ENCODE measurements around the gene DOCK6.

The DOCK6 gene

DNA sequence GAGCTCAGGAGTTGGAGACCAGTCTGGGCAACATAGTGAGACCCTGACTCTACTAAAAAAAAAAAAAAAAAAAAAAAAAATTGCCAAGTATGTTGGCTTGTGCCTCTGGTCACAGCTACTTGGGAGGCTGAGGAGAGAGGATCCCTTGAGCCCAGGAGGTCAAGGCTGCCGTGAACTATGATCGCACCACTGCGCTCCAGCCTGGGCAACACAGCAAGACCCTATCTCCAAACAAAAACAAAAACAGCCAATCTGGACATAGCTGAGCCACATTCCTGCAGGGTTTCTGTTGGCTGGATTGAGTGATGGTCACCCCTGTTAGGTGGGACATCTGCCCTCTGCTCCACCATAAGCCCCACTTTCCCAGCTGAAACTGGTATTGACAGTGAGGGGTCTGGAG lies 36.5 kb downstream of the DOCK6 start:
- no peak for DNase-seq

DNA sequence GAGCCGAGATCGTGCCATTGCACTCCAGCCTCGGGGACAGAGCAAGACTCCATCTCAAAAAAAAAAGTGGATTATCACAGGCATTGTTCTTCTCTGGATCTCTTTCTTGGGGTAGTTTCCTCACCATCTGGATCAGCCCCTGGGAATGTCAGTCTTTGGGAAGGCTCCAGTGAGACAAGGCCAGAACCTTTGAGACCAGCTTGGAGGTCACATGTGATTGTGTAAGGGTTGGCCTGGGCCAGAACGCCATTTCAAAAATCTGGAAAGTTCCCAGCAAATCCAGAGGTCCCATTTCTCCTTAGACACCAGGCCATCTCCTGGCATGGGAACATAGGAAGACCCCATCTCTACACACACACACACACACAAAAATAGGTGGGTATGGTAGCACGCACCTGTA lies 37.2 kb downstream of the DOCK6 start:
- DNase-seq, result no peak

DNA sequence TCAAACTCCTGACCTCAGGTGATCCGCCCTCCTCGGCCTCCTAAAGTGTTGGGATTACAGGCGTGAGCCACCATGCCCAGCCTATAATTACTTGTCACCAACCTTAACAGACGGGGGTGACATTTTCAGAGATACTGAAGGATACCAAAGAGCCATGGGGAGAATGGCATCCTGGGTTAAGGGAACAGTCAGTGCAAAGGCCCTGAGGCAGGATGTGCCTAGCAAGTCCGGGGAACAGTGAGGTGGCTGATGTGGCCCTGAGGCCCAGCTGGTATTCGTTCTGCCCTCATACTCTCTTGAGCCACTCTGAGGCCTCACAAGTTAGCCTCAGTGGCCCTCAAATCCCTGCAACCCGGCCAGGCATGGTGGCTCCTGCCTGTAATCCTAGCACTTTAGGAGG lies 37.9 kb downstream of the DOCK6 start:
- no peak for DNase-seq

DNA sequence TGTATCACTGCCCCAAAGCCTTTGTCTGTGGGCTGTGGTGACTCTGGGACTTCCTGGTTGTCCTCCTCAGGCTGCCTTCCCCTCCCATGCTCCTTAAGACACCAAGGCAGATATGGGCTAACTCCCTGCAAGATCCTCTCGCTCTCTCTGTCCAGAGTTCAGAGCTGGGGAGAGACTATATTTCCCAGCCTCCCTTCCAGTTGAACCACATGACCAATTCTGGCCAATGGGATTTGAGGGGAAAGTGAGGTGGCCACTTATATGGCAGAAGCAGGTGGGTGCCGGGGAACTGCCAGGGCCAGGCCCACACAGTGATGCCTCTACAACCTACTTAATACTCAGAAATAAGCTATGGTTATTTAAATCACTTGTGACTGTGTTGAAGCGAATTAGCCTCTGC lies 39.1 kb downstream of the DOCK6 start:
- no peak for DNase-seq

DNA sequence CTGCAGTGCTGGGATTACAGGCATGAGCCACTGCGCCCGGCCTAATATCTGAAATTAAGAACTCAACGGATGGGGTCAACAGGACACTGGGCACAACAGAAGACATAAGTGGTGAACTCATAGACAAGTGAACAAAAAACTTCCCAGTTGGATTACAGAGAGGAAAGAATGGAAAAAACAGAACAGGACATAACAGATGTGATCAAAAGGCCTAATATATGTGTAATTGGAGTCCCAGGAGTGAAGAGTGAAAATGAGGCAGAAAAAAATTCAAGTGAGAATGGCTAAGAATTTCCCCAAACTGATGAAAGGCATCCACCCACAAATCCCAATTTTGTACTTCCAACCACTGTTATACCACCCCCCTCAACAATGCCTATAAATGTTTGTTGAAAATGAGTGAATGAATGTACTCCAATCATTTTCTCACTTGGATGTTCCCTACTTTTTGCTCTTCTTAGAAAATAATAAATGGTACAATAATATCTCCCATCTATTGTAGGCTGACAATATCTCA lies 41.2 kb downstream of the DOCK6 start:
- no peak for DNase-seq

DNA sequence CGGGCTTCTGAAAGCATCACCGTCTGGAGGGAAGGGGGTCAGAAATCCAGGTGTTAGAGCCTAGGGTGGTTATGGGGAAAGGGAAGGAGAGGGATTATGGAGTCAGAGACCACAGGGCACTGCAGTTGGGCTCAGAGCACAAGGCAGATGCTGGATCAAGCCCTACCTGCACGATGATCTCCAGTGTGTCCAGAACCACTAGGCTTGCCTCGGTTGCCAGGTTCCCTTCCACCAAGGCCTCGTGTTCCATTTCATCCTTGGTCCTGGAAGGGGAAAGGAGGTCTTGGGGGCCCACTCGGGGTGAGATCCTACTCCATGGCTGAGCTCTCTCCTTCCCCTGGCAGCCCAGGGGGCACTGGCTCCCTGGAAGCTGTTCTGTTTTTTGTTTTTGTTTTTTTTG lies 47.9 kb downstream of the DOCK6 start:
- no peak for DNase-seq

DNA sequence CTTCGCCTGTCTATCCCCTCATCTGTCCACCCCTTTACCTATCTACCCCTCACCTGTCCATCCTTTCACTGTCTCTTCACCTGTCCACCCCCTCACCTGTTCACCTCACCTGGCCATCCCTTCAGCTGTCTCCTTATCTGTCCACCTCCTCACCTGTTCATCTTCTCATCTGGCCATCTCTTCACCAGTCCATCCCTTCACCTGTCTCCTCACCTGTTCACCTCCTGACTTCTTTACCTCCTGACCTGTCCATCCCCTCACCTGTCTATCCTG lies 51.7 kb downstream of the DOCK6 start:
- DNase-seq, result no peak

DNA sequence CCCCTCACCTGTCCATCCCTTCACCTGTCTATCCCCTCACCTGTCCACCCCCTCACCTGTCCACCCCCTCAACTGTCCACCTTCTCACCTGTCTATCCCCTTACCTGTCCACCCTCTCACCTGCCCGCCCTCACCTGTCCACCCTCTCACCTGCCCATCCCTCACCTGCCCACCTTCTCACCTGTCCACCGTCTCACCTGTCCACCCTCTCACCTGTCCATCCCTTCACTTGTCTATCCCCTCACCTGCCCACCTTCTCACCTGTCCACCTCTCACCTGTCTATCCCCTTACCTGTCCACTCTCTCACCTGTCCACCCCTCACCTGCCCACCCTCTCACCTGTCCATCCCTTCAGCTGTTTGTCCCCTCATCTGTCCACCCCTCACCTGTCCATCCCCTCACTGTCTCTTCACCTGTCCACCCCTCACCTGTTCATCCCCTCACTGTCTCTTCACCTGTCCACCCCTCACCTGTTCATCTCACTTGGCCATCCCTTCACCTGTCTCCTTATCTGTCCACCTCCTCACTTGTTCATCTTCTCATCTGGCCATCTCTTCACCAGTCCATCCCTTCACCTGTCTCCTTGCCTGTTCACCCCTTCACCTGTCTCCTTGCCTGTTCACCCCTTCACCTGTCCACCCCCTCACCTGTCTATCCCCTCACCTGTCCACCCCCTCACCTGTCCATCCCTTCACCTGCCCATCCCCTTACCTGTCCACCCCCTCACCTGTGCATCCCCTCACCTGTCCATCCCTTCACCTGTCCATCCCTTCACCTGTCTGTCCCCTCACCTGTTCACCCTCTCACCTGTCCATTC lies 52.3 kb downstream of the DOCK6 start:
- DNase-seq, result no peak

DNA sequence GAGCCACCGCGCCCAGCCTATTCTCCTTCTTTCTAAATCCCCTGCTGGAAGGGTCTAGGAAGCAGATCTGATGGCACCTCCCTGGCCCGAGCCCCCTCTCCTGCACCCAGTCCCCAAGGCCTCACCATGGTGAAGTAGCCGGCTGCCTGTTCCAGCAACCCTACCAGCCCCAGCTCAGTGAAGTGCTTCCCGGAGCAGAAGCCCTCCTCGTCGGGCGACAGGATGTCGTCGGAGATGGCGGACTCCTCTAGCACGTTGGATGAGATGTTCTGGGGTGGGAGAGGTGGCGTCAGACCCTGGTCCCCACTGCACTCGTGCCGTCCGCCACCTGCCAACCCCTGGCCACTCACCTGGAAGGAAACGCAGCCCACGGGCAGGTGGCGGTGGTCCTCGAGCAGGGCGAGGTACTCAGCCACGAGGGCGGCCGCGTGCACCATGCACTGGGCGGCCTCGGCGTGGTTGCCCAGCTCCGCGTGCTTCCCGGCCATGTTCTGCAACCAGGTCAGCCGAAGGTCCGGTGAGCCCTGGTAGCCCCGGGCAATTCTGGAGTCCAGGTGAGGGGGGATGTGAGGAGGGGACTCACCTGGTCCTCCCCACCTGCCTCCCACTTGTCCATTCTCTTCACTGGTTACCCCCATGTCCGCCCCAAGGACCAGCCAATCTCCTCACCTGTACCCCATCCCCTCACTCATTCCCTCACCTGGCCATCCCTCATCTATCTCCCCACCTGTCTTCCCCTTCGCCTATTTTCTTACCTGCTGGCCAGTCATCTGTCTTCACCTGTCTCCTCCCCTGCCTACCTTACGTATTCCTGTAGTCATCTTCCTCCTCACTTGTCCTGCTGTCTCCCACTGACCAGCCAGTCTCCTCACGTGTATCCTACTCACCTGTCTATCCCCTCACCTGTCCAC lies 53.5 kb downstream of the DOCK6 start:
- no peak for DNase-seq

DNA sequence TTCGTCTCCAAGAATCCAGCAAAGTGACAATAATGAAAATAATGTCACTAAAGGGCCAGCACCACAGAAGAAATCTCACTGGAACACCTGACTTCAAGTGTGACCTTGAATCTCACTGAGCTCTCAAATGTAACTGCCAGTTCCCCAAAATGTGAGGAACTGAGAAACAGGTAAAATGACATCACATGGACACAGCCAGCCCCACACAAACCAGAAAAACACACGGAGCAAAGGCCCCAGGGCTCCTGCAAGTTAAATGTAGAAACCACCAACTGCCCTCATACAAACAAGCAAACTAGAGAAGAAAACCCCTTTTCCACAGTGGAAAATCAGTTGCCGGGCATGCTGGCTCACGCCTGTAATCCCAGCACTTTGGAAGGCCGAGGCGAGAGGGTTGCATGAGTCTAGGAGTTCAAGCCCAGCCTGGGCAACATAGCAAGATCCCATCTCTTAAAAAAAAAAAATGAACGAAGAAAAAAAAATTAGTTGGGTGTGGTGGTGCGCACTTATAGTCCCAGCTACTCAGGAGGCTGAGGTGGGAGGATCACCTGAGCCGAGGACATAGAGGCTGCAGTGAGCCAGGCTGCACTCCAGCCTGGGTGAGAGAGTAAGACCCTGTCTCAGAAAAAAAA lies 56.3 kb downstream of the DOCK6 start:
- DNase-seq, result no peak

DNA sequence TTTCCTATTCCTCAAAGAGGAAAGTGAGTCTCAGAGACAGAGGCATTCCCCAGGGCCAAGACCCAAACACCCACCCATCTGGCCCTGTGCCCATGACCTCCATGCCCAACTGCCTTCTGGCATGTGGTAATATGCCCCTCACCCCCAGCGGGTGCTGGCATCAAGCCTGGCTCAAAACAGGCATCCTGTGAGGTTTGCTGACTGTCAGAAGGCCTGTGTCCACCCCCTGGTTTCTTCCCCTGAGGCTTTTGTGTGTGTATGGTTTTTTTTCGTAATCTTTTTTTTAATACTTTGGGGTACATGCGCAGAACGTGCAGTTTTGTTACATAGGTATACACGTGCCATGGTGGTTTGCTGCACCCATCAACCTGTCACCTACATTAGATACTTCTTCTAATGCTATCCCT lies 57.4 kb downstream of the DOCK6 start:
- peak in 1 of 56 donors; percentile 17 for DNase-seq

DNA sequence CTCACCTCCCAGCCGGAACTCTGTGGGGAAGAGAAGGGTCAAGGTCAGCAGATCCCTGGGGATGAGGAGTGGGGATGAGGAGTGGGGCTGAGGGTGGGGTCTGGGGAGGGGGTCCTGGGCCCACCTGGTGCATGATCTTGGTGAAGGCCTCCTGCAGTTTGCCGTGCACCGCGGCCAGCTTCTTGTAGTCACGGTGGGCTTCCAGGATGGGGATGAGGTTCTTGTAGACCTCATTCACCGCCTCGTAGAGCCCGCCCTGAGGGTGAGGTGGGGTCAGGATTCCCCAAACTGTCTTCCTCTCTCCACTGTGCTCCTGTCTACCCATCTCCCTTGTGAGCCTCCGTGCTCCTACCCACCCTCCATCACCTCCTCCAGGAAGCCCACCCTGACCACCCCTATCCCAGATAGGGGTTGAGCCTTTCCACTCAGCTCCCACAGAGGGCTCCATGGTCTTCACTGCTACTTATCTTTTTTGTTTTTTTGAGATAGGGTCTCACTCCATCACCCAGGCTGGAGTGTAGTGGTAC lies 58.2 kb downstream of the DOCK6 start:
- DNase-seq, result no peak

DNA sequence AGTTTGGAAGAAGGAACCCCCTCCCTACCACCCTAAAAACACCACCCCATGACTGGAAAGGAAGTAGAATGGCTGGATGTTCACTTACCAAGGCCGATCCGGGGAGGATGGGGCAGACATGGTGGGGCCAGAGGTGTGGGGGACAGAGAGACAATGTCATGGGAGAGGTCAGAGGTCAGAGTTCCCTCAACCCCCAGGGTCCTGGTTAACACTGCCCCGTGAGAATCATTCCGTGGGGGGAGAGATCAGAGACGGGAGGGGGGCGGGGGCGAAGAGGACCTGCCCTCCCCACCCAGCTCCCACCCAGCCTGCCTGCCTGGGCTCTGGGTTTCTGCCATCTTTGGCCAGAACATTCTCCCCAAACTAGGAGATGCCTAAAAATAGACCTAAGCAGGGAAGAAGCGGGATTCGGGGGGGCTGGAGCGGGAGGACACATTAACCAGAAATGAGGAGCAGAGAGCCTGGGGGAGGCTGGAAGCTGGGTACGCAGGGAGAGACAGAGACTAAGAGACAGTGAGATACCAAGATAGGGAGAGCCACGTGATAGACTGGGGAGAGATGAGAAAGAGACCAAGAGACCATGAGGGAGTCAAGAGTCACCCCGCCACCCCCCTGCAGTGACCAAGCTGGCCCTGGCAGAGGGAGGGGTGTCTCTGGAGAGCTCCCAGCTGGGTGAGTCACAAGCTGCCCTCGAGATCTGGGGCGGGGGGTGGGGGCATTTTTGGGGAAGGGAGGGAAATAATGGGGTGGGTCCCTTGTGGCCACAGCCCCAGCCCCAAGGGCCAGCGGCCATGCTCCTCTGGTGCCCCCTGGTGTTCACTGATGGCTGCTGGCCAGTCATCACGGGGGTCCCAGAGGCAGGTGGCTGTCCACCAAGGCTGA lies 58.9 kb downstream of the DOCK6 start:
- peak in 46 of 56 donors; percentile 5 to 82 (median 34) for DNase-seq

DNA sequence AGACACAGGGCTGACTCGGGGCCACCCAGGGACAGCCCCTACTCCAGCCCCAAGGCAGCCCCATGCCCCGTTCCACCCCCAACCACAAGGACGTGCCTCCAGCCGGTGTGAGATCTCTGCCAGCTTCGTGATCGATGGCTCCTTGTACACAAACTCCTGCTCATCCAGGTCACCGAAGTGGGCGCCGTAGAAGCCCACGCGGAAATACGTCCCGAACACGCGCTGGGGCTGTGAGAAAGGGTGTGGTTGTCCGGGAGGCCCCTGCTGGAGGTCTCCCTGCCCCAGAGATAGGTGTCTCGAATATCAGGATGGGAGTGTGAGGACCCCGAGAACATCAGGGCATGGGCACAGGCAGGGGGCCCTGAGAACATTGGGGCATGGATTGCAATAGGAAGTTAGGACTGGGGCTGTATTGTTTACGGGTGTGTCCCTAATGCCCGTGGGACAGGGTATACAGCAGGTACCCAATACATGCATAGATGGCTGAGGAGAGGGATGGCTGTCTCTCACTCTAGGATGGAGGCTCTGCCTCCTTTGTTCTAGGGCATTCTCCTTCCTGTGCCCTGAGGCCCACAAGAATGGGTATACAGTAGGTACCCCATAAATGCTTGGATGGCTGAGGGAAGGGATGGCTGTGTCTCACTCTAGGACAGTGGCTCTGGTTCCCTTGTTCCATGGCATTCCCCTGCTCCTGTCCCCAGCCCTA lies 59.7 kb downstream of the DOCK6 start:
- DNase-seq, result no peak

DNA sequence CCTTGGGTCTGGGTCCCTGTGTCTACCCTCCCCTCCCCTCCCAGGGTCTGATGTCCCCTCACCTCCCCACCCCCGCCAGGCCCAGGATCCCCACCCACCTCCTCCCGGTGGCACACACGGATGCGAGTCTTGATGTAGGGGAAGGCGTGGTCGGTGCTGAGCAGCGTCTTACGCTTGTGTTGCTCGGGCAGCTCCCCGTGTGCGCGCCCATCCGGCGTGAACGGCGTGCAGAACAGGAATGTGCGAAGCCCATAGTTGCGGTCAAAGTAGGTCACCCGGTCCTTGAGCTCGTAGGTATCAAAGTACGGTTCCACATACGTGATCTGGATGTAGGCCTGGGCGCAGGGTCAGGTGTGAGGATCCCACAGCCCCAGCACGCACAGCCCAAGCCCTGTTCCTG lies 60.5 kb downstream of the DOCK6 start:
- no peak for DNase-seq

DNA sequence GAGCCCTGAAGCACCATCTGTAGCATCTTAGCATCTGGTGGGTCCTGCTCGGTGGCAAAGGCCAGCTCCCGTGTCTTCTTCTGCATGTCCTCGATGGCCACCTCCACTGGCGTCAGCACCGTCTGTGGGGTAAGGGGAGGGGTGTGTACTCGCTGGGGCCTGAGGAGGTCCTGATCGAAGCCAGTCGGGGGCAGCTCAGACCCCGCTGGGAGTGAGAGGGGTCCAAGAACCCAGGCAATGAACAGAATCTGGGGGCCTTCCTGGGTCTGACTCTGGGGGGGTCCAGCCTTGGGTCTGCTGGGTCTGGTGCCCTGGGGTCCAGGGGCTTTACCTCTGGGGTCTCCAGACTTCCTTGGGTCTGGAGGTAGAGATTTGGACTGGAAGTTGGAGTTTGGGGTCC lies 61.4 kb downstream of the DOCK6 start:
- no peak for DNase-seq

DNA sequence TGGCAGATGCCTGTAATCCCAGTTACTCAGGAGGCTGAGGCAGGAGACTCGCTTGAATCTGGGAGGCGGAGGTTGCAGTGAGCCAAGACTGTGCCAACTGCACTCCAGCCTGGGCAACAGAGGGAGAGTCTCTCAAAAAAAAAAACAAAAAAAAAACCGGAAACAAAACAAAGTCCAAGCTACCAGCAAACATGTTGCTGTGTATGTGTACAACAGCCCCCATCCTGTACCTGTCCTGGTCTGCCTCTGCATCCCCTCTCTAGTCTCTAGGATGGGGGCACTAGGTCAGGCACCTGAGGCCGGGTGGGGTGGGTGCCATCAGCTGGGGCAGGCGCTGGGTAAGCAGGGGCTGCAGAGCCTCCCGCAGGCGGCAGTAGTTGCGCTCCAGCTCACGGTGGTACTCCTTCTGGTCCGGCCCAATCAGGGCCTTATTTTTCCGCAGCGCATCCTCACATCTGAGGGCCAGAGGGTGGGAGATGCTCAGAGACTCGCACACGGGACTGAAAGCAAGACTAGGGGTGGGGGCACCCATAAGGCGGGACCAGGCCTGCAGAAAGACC lies 62.2 kb downstream of the DOCK6 start:
- DNase-seq, result no peak

DNA sequence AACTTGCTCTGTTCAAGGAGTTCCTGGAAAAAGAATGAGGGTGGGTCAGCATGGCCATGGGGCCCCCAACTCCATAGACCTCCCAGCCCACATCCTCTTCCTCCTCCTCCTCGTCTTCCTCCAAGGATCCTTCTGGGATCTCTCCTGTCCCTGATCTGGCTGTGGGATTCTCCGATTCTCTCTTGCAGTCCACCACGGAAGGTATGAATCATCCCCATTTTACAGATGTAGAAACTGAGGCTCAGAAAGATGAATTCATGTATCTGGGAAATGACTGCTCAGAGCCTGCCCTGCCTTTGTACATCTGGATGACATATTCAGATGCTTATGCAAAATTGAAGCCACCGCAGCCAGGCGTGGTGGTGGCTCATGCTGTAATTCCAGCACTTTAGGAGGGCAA lies 62.8 kb downstream of the DOCK6 start:
- no peak for DNase-seq

DNA sequence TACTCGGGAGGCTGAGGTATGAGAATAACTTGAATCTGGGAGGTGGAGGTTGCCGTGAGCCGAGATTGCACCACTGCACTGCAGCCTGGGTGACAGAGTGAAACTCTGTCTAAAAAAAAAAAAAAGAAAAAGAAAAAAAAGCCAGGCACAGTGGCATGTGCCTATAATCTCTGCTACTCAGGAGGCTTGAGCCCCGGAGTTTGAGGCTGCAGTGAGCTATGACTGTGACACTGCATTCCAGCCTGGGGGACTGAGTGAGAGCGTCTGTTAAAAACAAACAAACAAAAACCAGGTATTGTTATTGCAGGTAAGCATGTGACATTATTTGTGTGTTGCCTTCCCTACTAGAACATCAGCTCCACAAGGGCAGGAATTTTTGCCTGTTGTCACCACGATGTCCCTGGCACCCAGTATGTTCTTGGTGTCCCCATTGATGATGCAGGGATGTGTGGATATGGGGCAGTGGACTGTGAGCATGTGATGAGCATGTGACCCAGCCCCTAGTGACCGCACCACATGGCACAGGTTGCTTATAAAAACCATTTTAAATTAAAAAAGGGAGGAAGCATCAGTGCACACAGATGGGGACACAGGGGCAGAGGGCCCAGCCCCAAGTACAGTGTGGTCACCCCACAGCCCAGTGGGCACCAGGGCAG lies 63.4 kb downstream of the DOCK6 start:
- DNase-seq, result peak in 1 of 56 donors; percentile 11
